NCI-H128 (cell line): ENCODE results near the gene FYCO1.

Source experiments
- DNase-seq: peaks from one replicate; lab custom pipeline; 2025; ENCODE audit not compliant: unreplicated experiment; lab: John Stamatoyannopoulos, UW

Gene FYCO1

DNA sequence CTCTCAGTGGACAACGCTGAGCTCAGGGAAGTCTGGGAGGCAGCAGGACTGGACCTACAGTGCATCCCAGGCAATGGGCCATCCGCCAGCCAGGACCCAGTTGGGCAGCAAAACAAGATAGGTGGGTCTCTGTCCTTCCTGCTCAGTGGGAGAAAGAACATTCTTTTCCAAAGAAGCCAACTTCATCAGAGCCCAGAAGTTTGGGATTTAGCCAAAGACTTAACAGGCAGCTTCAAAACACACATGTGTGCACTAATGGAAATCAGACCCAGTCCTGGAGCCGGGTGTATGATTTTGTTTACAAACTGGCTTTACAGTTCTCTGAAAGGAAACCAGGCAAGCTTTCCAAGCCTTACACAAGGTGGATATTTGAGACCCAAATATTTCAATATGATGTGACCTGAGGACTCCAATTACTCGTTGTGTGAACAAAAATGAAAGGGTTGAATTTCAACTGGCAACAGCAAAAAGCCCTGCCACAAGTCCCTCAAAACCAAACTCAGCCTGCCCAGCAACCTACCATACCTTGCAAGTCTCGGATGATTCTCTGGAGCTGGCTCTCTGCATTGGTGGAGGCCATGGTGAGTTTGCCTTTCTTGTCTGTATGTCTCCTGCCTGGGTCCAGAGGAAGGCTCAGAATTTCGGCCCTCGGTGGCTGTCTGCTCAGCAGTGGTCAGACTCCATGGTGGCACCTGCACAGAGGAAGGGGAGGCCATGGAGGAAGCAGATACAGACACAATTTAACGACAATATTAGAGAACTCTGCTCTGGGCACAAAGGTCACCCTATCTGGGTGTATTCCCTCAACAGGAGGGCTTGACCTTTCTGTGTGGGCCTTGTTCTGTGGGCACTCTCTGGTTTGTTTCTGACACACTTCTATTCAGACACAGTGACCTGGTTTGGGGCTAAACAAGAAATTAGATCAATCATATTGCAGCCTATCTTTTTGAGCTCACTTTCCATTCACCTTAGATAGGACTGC is 11.0 kb downstream of the FYCO1 start:
- peak; percentile 9 for DNase-seq

DNA sequence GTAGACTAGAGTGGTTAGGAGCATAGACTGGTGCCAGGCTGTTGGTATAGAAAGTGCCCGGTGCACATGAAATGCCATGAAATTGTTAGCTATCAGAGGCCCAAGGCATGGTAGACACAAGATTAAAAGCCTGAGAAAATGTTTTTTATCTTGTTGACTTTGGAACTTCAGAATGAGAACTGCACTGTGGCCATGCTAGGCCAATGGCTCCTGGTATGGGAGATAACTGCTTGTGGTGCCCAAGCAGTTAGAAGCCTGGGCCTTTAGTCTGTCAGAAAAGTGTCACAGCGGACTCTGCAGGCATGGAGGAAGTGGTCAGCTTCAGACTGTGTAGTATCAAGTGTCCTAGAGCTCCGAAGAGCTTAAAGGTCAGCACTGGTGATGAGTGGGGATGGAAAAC is 11.9 kb downstream of the FYCO1 start:
- DNase-seq: no peak

DNA sequence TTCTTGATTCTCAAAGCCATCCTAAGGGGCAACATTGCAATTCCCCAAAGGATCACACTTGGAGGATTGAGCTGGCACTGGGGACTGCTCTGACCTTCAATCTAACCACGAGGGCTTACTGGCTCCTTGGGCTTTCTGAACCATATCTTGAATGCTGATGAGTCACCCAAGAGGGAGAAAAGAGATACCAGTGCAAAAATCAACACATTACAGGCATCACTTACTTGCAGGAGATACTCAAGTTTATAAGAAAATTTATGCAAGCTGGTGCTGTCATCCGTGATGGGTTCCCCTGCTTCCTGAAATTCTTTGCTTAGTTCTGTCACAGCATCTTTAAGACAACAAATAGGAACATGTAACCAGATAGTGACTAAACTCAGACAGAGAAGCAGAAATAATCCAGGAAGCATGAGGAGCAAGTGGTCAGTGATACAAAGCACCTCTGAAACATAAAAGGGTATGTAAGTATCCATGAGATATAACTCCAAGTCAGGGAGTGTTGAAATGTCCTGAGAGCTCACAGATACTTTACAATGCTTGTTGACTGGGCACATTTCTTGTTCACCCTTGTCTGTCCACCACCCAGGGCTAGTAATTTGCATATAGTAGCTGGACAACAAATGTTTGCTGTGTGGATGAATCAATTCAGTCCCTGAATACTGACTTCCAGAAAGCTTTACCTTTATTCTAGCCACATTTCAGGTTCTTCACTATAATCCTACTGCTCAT is 14.1 kb downstream of the FYCO1 start:
- no peak for DNase-seq

DNA sequence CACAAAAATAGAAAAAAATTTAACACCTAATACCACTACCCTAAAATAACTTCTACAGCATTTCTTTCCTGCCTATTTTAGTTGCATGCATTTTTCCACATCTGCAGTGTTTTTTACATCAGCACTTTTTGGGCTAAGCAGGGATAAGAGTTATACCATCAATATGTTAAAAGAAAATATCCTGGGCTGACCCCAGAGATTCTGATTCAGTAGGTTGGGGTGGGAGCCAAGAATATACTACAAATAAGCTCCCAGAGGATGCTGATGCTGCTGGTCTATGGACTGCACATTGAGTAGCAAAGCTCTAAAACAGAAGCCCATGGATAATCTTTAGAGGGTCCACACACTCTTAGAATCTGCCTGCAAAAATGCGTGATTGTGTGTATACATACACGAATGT is 14.8 kb downstream of the FYCO1 start:
- no peak for DNase-seq

DNA sequence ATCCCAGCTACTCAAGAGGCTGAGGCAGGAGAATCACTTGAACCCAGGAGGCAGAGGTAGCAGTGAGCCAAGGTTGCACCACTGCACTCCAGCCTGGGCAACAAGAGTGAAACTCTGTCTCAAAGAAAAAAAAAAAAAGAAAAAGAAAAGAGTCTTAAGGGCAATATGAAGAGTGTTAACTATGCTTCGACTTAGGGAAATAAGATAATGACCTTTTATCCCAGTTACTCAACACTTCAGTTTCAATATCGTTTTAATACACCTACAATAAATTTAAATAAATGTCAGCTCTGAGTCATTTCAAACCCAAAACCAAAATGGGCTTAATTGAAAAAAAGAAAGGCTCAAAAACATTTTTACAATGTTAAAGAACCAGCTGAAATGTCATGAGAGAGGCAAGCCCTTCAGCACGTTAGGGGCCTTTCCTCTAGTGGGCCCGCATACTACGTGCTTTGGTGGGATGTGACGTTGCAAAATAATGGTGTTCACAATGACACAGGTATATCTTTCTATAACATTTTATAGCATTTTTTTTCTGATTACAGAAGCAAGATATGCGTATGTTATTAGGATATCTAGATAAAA is 15.3 kb downstream of the FYCO1 start:
- no peak for DNase-seq

DNA sequence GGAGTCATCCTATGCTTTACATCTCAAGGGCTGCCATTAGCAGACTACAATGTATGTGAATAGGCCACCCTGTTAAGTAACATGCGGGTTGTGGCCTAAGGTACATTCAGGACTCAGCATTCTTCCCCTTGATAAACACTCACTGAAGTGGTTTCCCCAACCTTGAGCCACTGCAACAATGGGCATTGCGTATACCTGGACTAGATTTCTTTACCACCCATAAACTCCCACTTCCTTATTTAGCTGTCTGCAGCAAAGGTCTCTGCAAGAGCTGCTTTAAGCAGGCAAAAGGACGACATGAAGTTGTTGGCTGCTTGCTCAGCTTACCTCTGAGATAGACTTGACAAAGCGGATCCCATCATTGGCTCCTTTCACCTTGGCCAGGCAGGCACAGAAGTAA is 16.2 kb downstream of the FYCO1 start:
- no peak for DNase-seq

DNA sequence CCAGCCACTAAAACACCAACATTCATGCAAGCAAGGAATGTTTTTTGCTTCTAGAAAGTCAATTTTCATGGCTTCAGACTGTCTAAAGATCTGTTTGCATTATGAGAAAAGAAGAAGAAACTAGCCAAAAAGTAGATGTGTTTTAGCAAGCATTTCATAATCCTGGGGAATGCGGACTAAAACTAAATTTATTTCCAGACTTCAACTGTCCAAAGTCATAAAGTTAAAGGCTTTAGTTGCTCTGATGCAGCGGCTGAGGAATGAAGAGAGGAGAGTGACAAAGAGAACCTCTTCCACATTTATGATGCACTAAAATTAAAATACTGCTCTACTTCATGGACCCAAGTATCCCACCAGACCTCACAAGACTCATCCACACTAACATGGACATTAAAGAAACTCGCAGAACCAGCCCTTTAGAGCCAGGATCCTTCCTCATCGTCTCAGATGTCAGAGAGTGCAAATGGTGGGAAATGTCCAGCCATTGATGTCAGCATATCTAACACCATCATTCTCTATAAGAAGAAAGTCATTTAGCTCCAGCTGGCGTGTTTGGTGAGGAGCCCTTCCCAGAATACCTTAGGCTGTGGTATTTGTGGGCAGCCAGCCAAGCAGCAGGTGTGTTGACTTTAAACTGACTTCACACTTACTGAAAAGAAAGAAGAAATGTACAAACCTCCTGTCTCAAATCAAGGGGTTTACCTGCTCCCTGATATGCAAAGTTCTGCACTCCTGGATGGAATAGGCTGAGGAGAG is 17.4 kb downstream of the FYCO1 start:
- no peak for DNase-seq

DNA sequence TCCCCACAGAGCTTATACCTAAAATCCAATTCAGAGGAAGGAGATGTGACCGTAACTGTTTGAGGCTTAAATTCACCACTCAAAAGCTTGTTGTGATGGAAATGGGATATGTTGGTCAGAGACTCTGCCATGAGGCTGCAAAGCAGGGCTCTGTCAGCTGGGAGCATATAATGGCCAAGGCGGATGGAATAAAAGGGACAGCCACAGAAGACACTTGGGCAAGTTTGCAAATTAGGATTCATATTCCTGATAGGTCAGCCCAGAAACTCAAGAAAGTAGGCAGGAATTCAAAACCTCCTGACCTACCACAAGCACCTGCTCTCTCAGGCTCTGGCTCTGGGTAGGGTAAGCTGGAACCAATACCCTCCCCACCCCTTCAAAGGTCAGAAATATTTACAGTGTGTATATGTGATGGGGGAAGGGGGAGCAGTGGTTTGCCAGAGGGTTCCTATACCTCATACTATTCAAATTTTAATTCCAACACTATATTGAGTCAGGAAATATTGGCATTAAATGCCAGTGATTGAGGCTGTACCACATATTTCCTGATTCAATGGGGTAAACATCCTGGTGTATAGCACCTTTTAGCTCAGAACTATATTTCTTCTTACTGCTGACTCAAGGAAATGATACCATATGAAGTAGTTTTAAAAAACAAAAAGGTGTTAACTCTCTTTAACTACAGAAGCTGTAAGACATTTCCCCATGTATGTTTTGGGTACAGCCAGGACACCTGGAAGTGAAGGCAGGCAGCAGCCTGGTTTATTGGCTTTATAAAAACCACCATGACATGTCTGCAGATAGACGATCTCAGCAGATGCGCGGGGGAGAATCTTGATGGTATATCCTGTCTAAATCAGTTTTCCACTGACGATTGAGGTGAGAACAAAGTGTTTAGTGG is 19.2 kb downstream of the FYCO1 start:
- DNase-seq: no peak

DNA sequence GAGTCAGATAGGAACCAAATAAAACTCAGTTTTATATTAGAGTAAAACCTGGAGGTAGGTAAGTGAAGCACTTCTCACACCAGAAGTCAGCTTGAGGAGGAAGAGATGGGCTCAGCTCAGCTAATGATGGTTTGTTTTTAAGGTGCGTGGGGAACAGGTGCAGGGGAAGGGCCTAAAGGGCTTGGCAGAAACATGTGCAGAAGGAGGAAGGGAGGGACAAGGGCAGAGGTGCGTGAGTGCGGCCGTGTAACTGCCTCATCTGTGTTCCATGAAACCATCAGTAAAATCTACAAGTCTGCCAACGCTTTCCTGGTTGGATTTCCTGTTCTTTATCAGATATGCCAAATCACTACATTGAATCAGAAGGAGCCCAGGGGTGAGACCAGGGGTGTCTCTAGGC is 19.9 kb downstream of the FYCO1 start:
- no peak for DNase-seq

DNA sequence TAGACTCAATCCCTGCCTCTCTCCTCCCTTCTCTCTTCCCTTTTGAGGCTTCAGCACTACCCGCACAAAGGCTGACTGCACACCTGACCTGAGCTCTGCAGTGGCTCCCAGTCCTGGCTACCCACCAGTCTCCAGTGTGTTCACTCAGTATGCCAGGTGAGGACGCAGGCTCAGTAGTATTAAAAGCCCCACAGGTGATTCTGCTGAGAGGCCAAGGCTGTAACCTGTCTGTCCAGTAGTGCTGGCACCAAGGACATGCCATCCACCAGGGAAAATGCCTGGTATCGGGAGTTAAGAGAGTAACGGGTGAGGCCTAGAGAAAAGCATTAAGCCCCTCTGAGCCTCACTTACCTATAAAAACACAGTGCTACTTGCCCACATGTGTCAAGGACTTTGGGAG is 20.9 kb downstream of the FYCO1 start:
- no peak for DNase-seq

DNA sequence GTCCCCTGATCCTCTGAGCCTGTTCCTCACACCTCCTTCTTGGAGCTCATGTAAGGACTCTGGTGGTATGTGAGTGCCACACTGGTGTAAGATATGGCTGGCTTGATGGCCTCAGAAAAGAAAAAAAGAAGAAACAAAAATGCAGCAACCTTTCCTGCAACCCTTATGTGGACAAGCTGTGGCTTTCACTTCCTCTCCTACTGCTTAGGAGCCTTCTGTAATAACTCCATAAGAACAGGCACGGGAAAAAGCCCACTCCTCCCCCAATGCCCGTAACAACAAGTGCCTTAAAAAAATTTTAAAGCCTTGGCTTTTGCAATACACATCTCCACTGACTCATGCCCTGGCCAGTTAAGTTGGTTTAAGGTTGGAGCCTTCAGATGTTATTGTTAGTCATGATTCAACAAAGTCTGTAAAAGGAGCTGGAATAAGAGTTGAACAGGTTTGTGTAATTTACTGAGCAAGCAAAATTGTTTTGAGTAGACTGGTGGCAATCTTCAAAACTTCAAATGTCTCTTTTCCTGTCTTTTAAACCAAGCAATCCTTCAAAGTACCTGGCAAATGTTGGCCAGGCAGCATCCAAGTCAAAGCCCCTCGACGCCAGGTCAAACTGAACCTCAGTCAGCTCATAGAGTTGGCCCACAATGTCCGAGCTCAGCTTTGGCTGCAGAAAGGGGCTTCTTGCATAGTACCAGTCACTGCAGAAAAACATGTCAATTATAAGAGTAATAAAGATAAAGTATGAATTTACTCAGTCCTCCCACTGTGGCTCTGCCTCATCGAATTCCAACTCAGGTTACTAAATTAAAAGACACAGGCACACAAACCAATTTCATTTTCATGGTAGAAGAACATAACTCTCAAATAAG is 22.9 kb downstream of the FYCO1 start:
- DNase-seq: no peak

DNA sequence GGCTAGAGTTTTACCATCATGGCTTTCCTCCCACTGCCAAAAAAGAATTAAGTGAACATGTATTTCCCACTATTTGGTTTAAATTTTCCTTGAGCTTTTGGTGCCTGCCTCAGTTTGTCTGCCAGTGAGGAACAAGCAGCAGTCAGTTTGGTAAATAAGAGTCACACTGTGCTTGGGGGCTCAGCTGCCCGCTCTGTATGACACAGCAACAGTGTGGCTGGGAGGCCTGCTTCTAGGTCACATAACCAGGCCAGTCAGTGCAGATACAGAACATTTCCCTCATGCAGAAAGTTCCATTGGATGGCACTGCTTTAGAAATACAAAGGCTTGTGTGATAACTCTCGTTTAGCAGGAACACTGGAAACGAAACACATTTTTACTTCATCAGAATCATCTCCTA is 25.7 kb downstream of the FYCO1 start:
- no peak for DNase-seq

DNA sequence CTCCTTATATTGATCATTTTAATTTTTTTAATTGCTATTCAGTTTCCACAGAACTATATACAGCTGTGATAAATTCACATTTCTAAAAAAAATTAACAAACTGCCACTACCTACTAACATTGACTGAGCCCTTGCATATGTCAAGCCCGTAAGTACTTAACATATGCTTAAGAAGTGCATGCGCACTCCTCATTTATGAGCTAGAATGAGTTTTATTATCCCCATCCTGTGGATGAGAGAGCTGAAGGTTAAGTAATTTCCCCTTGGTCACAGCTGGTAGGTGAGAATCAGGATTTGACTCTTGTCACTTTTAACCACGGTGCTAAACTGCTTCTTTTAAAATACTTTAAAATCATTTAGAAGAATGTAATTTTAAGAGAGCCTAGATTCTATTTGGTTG is 26.5 kb downstream of the FYCO1 start:
- no peak for DNase-seq

DNA sequence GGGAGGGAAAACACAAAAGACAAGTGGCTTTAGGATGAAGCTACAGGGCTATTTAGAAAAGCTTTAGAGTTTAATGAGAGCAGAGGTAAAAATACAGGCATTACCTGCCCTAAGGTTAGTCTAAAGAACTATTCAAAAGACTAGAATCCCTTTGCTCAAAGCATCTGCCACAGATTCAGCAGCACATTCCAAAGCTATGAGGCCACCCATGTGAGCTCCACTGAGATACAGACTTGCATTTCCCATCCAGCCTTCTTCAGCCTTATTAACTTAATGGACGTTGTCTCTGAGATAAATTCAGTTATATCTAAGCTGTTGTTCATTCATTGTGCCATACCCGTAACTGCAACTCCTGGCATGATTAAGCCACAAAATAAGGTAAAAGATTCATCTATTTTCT is 26.9 kb downstream of the FYCO1 start:
- no peak for DNase-seq

DNA sequence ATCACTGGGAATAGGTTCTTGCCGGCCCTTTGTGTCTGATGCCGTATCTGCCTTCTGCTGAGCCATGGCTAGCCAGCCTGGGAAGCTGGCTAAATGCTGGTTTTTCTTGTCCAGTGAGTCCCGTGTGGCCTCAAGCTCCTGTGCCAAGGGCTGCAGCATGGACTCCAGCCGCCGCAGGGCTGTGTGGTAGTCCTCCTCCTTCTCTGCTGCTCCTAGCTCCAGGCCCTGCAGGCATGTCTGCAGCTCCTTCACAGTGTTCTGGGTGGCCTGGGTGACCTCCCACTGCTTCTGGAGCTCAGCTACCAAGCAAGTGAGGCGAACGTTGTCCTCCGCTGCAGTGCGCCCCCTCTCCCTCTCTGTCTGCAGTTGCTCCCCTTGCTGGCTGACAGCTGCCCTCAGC is 27.5 kb downstream of the FYCO1 start:
- no peak for DNase-seq

DNA sequence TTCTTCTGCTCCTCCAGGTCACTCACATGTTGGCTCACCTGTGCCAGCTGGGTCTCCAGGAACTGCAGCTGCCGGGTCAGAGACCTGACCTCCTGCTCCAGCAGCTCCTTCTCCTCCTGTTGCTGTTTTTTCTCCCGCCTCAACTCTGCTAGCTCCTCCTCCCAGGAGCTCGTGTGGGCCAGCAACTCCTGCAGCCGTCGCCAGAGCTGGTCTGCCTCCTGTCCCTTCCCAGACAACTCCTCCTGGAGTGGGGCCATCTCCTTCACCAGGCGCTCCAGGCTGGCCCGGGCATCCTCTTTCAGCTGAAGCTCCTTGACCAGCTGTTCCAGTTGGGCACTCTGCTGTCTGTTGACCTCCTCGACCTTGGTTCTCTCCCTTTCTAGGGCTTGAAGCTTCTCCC is 27.9 kb downstream of the FYCO1 start:
- no peak for DNase-seq

DNA sequence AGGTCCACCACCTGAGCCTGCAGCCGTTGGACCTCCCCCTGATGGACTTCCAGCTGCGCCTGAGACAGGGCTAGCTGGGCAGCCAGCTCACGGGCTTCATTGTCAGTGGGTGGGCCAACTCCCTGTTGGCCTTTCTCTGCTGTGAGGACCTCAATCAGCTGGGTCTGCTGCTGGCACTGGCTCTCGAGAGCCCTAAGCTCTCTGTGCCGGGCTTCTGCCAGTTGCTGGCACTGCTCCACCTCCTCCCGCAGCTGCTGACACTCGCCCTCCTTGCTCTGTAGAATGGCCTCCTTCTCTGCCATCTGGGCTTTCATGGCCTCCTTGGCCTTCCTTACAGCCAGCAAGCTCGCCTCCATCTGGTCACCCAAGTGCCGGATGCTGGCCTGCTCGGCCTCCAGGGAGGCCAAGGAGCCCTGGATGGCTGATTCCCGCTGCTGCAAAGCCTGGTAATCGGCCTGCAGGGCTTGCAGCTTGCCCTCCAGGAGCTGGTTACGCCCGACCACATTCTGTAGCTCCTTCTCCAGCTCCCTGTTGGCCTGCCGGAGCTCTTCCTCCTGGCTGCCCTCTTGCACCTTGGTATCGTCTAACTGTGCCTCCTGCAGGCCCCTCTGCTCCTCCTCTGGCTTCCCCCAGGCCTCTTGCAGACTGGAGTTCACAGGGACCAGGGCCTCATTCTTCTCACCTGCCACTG is 28.5 kb downstream of the FYCO1 start:
- no peak for DNase-seq

DNA sequence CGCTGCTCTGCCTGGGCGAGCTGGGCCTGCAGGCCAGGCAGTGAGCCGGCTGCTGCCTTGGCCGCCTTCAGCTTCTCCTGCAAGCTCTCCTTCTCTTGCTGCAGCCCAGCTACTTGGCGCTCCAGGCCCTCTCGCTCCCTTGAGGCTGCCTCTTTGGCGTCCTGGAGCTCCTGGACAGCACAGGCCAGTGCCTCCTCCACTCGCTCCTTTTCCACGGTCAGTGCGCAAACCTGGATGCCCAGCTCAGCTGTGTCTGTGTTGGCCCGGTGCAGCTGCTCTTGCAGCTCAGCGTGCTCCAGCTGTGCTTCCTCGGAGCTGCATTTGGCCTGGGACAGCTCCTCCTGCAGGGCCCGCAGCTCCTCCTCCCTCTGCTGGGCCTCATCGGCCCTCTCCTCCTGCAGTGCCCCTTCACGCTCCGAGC is 29.2 kb downstream of the FYCO1 start:
- no peak for DNase-seq

DNA sequence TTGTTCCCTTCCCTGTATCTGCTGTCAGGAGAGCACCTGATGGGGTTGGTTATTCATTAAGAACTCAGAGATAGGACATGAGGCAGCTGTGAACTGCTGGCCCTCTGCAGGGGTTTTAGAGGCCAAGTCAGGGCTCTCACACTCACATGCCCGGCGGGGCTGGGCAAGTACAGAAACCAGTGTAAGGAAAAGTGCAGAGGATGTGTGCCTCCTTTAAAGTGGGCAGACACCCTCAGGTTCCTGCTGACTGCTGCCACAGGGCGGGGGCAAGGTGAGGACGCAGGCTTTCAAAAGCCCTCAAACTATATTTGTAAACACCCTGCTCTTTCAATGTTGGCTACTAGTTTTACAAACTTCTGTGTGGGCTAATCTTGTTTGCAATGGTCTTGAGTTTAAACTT is 30.0 kb downstream of the FYCO1 start:
- no peak for DNase-seq
